Transverse colon (tissue), 3 donors: ENCODE results near the gene SOAT1.

Experiments used
- EP300 ChIP-seq: sonication (generic); formaldehyde crosslinking; IDR thresholded peaks from one replicate; pipeline ENCODE4 v1.6.1; 2017; ENCODE audit warnings: antibody characterized with exemption, low read depth
- POLR2A ChIP-seq: fragments of 450-650 bp; IDR thresholded peaks from one replicate; pipeline ENCODE4 v1.6.1; 2016; ENCODE audit warnings: antibody characterized with exemption, mild to moderate bottlenecking, moderate library complexity
- TF ChIP-seq, protein P1 (sequence below), 5 experiments: fragments of 200-600 bp in 3 of 5; fragments of 450-650 bp in 2 of 5; sonication (generic) in 3 of 5; IDR thresholded peaks; 1 replicate in 2 of 5; 2 replicates in 3 of 5; pipeline ENCODE4 v1.5.1; 2016 to 2017; ENCODE audit warnings: antibody characterized with exemption in 5 of 5, inconsistent platforms in 3 of 5, mild to moderate bottlenecking in 2 of 5, moderate library complexity in 1 of 5

DNA sequence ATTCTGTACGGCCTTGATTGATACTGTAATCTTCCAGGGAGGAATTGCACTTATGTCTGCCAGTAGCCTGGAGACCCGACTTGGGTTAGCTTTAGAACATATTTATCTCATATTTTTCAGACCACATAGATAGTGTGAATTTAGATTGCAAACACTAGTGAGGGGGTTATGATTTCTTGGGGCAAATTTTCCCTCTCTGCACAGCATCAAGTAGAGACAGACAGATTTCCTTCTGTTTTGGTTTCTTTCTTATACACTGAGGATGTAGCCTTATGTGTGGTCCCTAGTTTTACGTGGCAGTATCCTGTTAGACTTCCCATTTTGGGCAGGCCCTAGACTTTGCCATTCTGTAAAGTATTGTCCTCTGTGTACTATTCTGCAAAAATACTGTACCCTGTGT is 29.0 kb downstream of the SOAT1 start:
- TF ChIP-seq, protein P1, sequence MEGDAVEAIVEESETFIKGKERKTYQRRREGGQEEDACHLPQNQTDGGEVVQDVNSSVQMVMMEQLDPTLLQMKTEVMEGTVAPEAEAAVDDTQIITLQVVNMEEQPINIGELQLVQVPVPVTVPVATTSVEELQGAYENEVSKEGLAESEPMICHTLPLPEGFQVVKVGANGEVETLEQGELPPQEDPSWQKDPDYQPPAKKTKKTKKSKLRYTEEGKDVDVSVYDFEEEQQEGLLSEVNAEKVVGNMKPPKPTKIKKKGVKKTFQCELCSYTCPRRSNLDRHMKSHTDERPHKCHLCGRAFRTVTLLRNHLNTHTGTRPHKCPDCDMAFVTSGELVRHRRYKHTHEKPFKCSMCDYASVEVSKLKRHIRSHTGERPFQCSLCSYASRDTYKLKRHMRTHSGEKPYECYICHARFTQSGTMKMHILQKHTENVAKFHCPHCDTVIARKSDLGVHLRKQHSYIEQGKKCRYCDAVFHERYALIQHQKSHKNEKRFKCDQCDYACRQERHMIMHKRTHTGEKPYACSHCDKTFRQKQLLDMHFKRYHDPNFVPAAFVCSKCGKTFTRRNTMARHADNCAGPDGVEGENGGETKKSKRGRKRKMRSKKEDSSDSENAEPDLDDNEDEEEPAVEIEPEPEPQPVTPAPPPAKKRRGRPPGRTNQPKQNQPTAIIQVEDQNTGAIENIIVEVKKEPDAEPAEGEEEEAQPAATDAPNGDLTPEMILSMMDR (IDR thresholded peaks at IDR 0.05), result no peak
- TF ChIP-seq POLR2A (no peak), EP300 (no peak)
